GM12801 (cell line): ENCODE results near the gene CRIM1.

Experiments used
- CTCF ChIP-seq: IDR thresholded peaks from one replicate; pipeline ENCODE4 v1.5.1; 2011; ENCODE audit warnings: control low read depth; ENCODE audit not compliant: insufficient read length; ENCODE audit errors: extremely low read depth

CRIM1 gene

DNA sequence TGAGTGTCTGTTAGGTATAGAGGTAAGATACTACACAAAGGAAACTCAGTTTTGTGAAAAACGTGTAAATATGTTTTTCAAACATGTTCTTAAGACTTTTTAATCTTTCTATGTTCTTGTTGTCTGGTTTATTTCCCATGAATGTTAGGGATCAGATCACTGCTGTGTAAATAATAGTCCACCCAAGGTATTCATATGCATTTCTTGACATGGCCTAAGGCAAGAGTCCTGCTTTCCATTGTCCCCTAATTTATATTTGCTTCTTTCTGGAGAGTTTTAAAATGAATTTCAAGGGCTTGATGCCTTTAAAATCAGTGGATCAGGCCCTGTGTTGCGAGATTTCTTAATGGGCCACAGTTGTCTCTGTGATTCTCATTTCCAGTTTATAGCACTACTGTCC, 28.9 kb downstream of the CRIM1 start:
- TF ChIP-seq CTCF = no peak

DNA sequence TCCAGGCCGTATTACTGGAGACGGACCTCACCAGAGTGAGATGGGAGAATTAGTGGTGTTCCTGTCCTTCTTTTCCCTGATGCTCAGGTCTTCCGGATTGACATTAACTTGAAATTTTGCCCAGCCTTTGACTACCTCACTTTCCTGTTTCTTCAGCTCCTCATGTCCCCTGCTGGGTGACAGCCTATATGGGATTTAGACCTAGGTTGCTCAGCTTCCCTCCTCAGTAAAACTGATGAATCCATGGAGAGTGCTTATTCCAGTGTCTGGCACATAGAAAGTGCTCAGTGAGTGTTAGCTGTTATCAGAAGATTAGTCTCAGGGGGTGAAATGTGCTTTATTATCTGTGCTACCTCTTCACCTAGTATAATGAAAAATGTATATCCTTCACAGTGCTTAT, 30.0 kb downstream of the CRIM1 start:
- no peak for TF ChIP-seq CTCF

DNA sequence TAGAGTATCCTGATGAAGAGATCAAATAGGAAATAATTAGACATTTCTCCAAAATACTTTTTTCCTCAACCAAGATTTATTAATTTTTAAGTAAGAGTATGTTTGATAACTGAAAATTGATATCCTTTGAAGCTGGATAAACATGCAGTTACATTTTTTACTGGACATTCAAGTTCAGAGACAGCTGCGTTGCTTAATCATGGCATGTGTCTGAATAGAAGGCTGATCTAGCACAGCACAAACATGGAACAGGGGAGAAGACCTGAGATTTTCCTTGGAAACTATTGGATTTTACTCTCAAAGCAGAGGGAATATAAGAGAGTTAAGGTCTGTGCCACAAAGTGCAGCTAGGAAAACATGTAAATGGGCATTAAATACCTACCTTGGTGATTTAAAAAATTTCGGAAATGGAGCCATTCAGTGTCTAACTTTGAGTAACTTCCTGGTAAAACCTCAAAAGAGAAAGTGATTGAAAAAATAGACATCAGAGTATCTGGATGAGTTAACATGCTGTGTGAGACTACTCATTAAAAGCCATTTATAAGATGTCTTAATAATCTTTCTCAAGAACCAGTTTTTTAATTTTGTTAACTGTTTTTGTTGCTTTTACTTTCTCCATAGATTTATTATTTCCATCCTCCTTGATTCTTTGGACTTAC, 31.8 kb downstream of the CRIM1 start:
- TF ChIP-seq CTCF = no peak

DNA sequence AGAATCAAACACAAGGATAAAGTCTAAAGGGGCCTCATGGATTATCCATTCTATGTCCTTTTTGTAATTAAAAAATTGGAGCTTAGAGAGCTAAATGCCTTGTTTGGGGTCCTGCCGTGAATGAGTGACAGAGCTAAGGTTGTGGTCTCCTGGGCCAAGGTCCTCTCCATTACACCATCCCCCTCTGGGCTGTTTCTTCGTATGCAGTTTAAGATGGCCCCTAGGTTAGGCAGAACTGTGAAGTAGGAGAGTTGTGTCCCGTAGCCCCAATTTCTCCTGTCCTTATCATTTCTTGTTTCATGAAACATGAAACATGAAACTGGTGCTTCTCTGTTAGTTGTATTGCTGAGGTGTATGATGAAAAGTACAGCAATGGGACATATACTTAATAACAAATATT, 32.9 kb downstream of the CRIM1 start:
- no peak for TF ChIP-seq CTCF

DNA sequence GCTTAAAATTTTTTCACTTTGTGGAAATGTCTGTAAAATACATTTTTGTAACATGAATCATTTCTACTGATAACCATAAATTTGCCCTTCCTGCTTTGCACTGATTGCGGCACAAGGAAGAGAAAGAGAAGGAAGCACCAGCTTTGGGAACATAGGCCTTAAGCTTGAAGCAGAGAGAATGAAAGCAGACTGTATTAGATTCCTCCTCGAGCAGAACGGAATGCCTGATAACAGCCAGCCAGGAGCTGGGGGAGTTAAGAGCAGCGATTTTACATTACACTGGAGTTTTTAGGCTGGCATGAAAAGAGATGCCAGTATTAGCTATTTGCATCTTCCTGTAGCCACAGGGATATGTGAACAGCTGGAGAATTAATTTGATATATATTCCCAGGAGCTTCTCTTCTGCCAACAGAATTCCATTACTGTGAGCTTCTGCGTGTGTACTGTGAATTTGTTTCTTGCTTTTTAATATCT, 33.5 kb downstream of the CRIM1 start:
- TF ChIP-seq CTCF = no peak

DNA sequence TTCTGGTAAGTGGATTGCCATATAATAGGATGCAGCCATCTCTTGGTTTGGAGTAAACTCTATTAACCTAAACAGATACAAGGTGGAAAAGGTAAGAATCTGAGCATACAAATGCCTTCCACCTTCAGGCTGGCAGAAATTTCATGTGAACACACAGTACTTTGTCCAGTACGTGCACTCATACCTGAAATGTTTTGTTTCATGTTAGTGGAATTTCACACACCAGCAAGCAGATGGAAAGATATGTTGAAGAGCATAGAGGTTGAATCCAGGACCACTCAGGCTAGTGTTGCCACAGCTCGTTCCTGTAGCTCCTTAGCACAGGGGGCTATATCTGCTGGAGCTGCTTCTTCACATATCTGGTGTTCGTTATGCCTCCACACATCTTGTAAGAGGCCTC, 34.0 kb downstream of the CRIM1 start:
- TF ChIP-seq CTCF = no peak

DNA sequence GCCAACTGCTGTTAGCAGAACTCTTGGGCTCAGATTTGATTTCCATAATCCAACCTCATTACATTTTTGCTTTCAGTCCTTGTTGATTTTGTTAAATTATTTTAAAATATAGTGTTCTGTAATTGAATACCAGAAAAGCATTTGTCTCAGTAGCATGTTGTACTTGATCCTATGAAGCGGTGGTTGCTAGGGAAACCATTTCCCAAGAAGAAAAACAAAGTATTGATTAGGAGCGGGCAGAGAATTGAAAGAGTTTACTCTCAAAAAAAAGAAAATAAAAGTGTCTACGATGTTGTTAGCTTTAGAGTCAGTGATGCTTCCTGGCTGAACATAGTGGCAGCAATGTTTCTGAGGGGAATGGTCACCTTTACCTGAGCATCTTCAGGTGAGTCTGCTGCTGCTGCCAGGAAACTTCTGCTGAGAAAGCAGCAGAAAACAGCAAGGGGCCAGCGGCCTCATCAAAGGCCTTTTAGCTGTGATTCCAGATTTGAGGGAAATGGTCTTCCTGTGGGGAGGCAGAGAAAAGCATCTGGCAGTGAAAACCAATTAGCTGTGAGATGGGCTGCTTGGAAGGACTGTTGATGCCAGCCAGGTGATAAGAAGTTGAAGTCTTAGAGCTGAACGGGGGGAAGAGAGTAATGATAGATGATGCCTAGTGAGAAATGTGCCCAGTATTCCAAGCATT, 37.1 kb downstream of the CRIM1 start:
- TF ChIP-seq CTCF = no peak
